DMS153 treated with DMSO at 0.1 percent for 48 hours (cell line): ENCODE results near the gene ASCC1.

Experiments used
- DNase-seq: peaks from one replicate; lab custom pipeline; 2025; ENCODE audit not compliant: unreplicated experiment; lab: John Stamatoyannopoulos, UW

The ASCC1 gene

DNA sequence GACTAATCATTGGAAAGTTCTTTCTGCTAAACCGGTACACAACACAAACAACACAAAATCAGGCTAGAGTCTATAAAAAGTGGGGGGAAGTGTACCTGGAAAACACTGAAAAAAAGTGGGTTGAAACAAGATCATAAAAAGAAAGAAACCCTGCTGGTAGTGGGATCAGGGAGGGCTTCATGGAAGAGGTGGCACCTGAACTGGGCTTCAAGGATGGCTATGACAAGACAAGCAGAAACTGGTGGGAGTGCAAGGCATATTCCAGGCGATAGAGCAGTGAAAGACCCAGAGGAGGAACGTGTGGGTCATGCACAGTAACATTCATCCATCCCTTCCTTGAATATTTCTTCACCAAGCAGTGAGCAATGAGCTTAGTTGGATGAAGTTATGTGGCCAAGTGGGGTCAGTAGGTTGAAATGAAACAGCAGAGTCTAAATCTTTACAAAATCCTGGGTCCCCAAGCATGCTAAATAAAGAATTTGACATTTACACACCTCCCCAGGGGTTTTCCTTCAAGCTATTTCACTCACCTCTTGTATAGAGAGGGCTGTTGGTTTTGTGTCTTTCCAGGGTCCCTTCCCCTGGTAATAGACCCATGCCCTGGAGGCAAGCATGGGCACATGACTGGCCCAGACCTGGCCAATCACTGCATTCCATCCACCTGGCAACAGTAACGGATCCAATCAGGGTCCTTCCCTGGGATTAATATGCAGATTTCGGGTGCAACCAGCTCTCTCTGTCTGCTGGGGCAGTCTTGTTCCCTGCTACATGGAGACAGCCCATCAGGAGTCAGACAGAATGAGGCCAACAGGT lies 165.9 kb downstream of the ASCC1 start:
- no peak for DNase-seq

DNA sequence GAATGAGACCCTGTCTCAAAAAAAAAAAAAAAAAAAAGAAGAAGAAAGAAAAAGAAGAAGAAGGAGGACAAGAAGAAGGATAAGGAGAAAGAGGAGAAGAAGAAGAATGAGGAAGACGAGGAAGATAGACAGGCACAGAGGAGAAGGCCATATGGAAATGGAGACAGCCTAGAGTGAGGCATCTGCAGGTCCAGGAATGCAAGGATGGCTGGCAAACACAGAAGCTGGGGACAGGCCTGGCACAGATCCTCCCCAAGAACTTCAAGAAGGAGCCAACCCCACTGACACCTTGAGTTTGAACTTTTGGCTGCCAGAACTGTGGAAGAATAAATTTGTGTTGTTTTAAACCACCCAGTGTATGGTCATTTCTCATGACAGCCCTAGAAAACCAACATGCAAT lies 166.6 kb downstream of the ASCC1 start:
- no peak for DNase-seq

DNA sequence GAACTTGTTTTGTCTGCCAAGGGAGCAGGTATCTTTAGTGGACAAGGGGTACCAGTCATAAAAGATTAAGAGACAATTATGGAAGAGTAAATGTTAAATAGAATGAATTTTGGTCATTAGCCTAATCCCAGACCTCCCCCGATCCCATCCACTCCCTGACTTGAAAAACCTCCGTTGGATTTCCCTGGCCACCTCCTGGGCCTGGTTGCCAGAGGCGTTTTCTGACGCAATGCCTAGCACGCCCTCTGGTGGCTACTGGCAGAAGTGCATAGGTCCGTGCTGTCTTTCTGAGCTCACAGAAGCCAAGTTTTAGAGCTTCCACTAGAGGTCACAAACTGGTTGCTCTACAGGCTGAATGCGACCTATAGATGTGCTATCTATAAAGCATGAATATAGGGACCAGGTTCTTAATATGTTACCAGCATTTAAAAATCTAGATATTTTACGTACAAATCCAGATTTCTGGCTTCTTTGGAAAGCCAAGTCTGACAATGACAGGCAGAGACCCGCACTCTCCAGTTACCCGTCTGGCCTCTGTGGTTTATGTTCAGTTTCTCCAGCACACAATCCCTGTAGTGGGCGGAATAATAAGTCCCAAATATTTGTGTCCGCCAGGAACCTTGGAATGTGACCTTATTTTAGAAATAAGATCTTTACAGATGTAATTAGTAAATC lies 167.5 kb downstream of the ASCC1 start:
- DNase-seq, result peak; percentile 78
